Suprapubic skin (tissue), 3 donors: Measurements from ENCODE around the gene NMU.
"Not testable (repeated sequence)": the region's sequence is repeated elsewhere in the genome, so short reads cannot be mapped to it uniquely, and the experiment has no call there.

ENCODE experiments used
- CTCF ChIP-seq, 2 donors: fragments of 200-600 bp in 1 of 2; fragments of 450-650 bp in 1 of 2; sonication (generic) in 1 of 2; IDR thresholded peaks; one replicate each; pipeline ENCODE4 v1.5.1; 2016 to 2019; ENCODE audit warnings: antibody characterized with exemption in 2 of 2, mild to moderate bottlenecking in 1 of 2, moderate library complexity in 1 of 2
- POLR2A ChIP-seq, 2 donors: fragments of 450-650 bp; IDR thresholded peaks; one replicate each; pipeline ENCODE4 v1.6.1; 2017; ENCODE audit warnings: antibody characterized with exemption in 2 of 2, mild to moderate bottlenecking in 2 of 2, moderate library complexity in 2 of 2

- TF ChIP-seq POLR2A, CTCF (IDR thresholded peaks at IDR 0.05): not testable (repeated sequence)
These were observed 53.3 kb downstream of the NMU start for GRCh38 chr4:55582773-55583172.
